Measurements from ENCODE around the gene FAF2.

DNA sequence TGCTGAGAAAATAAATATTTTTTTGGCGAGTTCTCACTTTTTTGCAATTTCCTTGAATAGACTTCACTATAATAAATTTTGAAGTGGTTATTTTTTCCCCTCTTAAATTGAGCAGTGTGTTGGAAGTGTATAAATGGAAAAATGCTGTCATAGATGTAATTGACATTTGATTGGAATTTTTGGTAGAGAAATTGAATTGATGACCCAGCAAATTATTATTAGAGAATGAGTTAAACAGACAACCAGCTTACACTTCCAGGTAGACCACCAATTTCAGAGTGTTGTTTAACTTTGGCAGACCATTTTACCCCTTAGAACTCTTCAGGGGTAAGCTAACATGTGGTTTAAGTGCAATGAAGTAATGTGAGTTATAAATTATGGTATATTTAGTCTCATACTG lies 1.9 kb downstream of the FAF2 start:
- TF ChIP-seq, protein P1, sequence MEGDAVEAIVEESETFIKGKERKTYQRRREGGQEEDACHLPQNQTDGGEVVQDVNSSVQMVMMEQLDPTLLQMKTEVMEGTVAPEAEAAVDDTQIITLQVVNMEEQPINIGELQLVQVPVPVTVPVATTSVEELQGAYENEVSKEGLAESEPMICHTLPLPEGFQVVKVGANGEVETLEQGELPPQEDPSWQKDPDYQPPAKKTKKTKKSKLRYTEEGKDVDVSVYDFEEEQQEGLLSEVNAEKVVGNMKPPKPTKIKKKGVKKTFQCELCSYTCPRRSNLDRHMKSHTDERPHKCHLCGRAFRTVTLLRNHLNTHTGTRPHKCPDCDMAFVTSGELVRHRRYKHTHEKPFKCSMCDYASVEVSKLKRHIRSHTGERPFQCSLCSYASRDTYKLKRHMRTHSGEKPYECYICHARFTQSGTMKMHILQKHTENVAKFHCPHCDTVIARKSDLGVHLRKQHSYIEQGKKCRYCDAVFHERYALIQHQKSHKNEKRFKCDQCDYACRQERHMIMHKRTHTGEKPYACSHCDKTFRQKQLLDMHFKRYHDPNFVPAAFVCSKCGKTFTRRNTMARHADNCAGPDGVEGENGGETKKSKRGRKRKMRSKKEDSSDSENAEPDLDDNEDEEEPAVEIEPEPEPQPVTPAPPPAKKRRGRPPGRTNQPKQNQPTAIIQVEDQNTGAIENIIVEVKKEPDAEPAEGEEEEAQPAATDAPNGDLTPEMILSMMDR (IDR thresholded peaks at IDR 0.05; ENCODE audit: low read depth, low read length): no peak
- TF ChIP-seq POLR2A (IDR thresholded peaks at IDR 0.05; ENCODE audit: extremely low read depth, insufficient read length): no peak
